AG04449 (cell line): Measurements from ENCODE around the gene PRDM16.
A peak's percentile ranks its signal among the peaks of the same experiment; 100 is the strongest.

Experiments
- CTCF ChIA-PET: fragments of 350-600 bp; formaldehyde crosslinking; extraction: SDS; loops from one replicate; lab custom pipeline; 2021; ENCODE audit warnings: antibody characterized with exemption; lab: Yijun Ruan, JAX
- POLR2A ChIA-PET: fragments of 400-600, 350-600 bp; formaldehyde crosslinking; extraction: SDS; loops from one replicate; lab custom pipeline; 2020; ENCODE audit warnings: antibody characterized with exemption, inconsistent platforms; lab: Yijun Ruan, JAX
- DNase-seq: peaks from one replicate; pipeline ENCODE4 v3.0.0-alpha.2; 2010; ENCODE audit warnings: low read depth, low spot score
- H3K4me3 ChIP-seq: 2 replicates; pipeline ENCODE4 v1.5.1; 2011; ENCODE audit warnings: low read depth, mild to moderate bottlenecking, control low read depth, low read length
- CTCF ChIP-seq: IDR thresholded peaks from one replicate; pipeline ENCODE4 v1.5.1; 2011; ENCODE audit warnings: mild to moderate bottlenecking, moderate library complexity, low read length, control low read depth, inconsistent platforms; ENCODE audit not compliant: insufficient read depth; ENCODE audit errors: missing control alignments

The PRDM16 gene

GRCh38 chr1:3069491-3070308 lies 697 bp downstream of the PRDM16 start:
- no peak for DNase-seq
- ChIA-PET CTCF (interaction anchor here (1.2 to 1.7 kb wide), 2 partner anchors 340 to 354 kb away, joined by 4 to 5 read pairs; no protein-coding TSS in a partner anchor), POLR2A (no interaction called here)
- peak overlapping the region; percentile 55 for H3K4me3 ChIP-seq
- peak; percentile 15 for TF ChIP-seq CTCF

GRCh38 chr1:3070309-3070643 lies 1.3 kb downstream of the PRDM16 start:
- peak overlapping the region; percentile 55 for H3K4me3 ChIP-seq
- CTCF ChIA-PET: interaction anchor here (1.2 to 1.7 kb wide), 2 partner anchors 340 to 353 kb away, joined by 4 to 5 read pairs; no protein-coding TSS in a partner anchor

GRCh38 chr1:3070644-3071564 lies 1.9 kb downstream of the PRDM16 start:
- DNase-seq: no peak
- POLR2A ChIA-PET: no interaction called here
- CTCF ChIA-PET: interaction anchor here (1.2 to 1.7 kb wide), 2 partner anchors 339 to 352 kb away, joined by 4 to 5 read pairs; no protein-coding TSS in a partner anchor

More at GRCh38 chr1:3070309-3070643, 1.3 kb downstream of the PRDM16 start:
- no peak for DNase-seq
- POLR2A ChIA-PET: no interaction called here
- no peak for TF ChIP-seq CTCF

GRCh38 chr1:3071565-3072390 lies 2.8 kb downstream of the PRDM16 start:
- H3K4me3 ChIP-seq: no peak overlapping the region
- CTCF ChIA-PET: no interaction called here
- POLR2A ChIA-PET: no interaction called here
- no peak for TF ChIP-seq CTCF
- DNase-seq: no peak

More at GRCh38 chr1:3070644-3071564, 1.9 kb downstream of the PRDM16 start:
- no peak for TF ChIP-seq CTCF
- peak overlapping the region; percentile 1 for H3K4me3 ChIP-seq

- H3K4me3 ChIP-seq: no peak overlapping the region
- TF ChIP-seq CTCF: no peak
- ChIA-PET POLR2A (no interaction called here), CTCF (no interaction called here)
- no peak for DNase-seq
Measured at GRCh38 chr1:3072391-3073185, 3.6 kb downstream of the PRDM16 start.
